ENCODE results near the gene FGFR3. TPM values are rescaled to one million over a fixed set of nuclear protein-coding genes. Genes with fewer than 3 reads are reported as not detected.

Gene FGFR3
- total and polyA plus RNA-seq, 9 of the 15 experiments (the other 6 are each of a cell fraction or from before 2014, with no cell fraction given): 1.2 to 60.4 (median 12.7) TPM

DNA sequence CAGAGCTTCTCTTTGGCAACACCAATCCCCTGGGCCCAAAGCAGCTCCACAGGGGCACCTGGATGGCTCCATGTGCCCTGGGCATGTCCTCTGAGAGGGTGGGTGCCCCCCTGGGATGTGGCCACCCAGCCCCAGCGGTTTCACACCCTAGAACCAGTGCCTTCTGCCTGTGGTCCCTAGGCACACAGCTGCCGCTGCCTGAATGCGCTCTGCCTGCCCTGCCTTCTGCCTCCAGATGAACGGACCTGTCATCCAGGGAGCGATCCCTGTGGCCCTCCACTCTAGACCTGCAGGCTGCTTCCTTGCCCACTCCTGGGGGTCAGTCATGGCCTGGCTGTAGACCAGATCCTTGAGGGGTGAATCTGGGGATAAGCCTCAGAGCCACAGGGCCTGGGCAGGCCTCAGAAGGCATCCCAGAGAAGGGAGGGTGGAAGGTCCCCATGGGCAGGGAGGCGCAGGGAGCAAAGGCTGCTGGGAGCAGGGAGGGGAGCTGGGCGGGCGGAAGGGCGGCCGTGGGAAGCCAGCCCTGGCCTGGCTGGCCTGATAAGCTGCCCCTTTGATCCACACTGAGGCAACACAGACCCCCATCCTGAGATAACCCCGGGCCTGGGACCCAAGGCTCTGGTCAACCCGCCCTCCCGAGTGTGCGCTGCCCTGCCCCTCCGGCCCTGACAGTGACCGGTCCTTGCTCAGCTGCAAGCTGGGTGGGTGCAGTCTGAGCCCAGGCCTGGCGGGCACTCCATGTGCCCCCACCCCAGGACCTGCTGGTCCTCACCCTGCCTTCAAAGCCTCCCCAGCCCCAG, 8.1 kb upstream of the FGFR3 start (continued):
- TF ChIP-seq HES1 (IDR thresholded peaks at IDR 0.05; ENCODE audit: low read depth): no peak
- TF ChIP-seq THAP12 (CRISPR knock-in tag; IDR thresholded peaks at IDR 0.05): no peak
- TF ChIP-seq REST (IDR thresholded peaks at IDR 0.05; ENCODE audit: borderline replicate concordance): no peak
- TF ChIP-seq REST (CRISPR knock-in tag; IDR thresholded peaks at IDR 0.05; ENCODE audit: low read depth): no peak
- TF ChIP-seq FOXA1 (IDR thresholded peaks at IDR 0.05; ENCODE audit: borderline replicate concordance): no peak
- TF ChIP-seq CEBPB (tag; IDR thresholded peaks at IDR 0.05): no peak
- no peak for TF ChIP-seq NKRF (IDR thresholded peaks at IDR 0.05; ENCODE audit: borderline replicate concordance)
- TF ChIP-seq NELFE (IDR thresholded peaks at IDR 0.05; ENCODE audit: insufficient read depth, insufficient read length): no peak
- no peak for TF ChIP-seq ARID3B (CRISPR knock-in tag; IDR thresholded peaks at IDR 0.05; ENCODE audit: borderline replicate concordance)
- peak; percentile 93 for TF ChIP-seq SMAD4 (CRISPR knock-in tag; conservative IDR thresholded peaks at IDR 0.05)
- TF ChIP-seq BRF1 (IDR thresholded peaks at IDR 0.05; ENCODE audit: borderline replicate concordance, extremely low read depth, insufficient read length): no peak
